DND-41 (cell line): ENCODE measurements around the gene RPS6KB2.

Experiments
- EZH2 ChIP-seq: IDR thresholded peaks from 3 replicates; pipeline ENCODE4 v1.6.1; 2012; ENCODE audit warnings: borderline replicate concordance, low read depth, mild to moderate bottlenecking, moderate library complexity, low read length, inconsistent platforms; ENCODE audit not compliant: severe bottlenecking
- TF ChIP-seq, protein P1 (sequence below): IDR thresholded peaks from 2 replicates; pipeline ENCODE4 v1.5.1; 2012; ENCODE audit warnings: borderline replicate concordance, low read length, moderate library complexity, mild to moderate bottlenecking; ENCODE audit not compliant: poor library complexity, severe bottlenecking; ENCODE audit errors: extremely low read depth

DNA sequence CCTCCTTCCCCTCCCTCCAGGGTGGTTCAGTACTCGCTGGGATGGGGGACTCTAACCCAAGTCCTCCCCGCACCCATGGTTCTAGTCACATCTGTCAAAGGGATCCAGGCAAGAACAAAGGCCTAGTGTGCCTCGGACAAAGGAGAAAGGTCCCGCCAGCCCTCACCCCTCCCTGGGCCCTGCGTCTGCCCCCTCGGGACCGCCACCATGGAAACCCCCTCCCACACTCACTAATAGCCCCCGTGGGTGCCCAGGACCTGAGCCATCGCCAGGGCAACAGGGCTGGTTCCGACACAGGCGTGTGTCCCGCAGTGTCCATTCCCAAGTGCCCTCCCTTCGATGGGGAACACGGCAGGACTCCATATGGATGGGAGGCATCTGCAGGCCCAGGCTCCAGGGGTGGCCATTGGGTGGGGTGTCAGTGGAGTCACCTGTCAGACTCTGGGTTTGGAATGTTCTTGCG, 17.9 kb upstream of the RPS6KB2 start:
- TF ChIP-seq, protein P1, sequence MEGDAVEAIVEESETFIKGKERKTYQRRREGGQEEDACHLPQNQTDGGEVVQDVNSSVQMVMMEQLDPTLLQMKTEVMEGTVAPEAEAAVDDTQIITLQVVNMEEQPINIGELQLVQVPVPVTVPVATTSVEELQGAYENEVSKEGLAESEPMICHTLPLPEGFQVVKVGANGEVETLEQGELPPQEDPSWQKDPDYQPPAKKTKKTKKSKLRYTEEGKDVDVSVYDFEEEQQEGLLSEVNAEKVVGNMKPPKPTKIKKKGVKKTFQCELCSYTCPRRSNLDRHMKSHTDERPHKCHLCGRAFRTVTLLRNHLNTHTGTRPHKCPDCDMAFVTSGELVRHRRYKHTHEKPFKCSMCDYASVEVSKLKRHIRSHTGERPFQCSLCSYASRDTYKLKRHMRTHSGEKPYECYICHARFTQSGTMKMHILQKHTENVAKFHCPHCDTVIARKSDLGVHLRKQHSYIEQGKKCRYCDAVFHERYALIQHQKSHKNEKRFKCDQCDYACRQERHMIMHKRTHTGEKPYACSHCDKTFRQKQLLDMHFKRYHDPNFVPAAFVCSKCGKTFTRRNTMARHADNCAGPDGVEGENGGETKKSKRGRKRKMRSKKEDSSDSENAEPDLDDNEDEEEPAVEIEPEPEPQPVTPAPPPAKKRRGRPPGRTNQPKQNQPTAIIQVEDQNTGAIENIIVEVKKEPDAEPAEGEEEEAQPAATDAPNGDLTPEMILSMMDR: no peak
- TF ChIP-seq EZH2: no peak
